Progenitor cell of endocrine pancreas (in vitro differentiated cells): ENCODE data around the gene HEXA. TPM values are rescaled to one million over a fixed set of nuclear protein-coding genes. Genes with fewer than 3 reads are reported as not detected.

Experiments used
- DNase-seq: peaks from one replicate; pipeline ENCODE4 v3.0.0; 2021; ENCODE audit warnings: low spot score; ENCODE audit not compliant: unreplicated experiment
- H3K27ac Mint-ChIP-seq: 2 replicates; pipeline ENCODE4 v1.8.0; 2021; ENCODE audit warnings: mild to moderate bottlenecking, moderate library complexity, mixed read lengths
- H3K27me3 Mint-ChIP-seq: 2 replicates; pipeline ENCODE4 v1.8.0; 2021; ENCODE audit warnings: mixed read lengths
- H3K36me3 Mint-ChIP-seq: 2 replicates; pipeline ENCODE4 v1.8.0; 2022; ENCODE audit warnings: mixed read lengths; ENCODE audit not compliant: insufficient read depth
- H3K4me1 Mint-ChIP-seq: 2 replicates; pipeline ENCODE4 v1.8.0; 2021; ENCODE audit warnings: low read depth, mixed read lengths
- H3K4me3 Mint-ChIP-seq: 2 replicates; pipeline ENCODE4 v1.8.0; 2021; ENCODE audit warnings: low read depth, mild to moderate bottlenecking, moderate library complexity, mixed read lengths
- H3K9me3 Mint-ChIP-seq: 2 replicates; pipeline ENCODE4 v1.8.0; 2021; ENCODE audit warnings: low read depth, mixed read lengths
- CTCF ChIP-seq: fragments of 200-600 bp; sonication (generic); IDR thresholded peaks from one replicate; pipeline ENCODE4 v1.5.0; 2021; ENCODE audit warnings: antibody characterized with exemption, mild to moderate bottlenecking; ENCODE audit not compliant: unreplicated experiment
- total RNA-seq: library from RNA; stranded (reverse); gene quantifications from 2 replicates; pipeline ENCODE4 v1.2.1, GENCODE V29; 2021

HEXA gene
- total RNA-seq, 1 donor from 2014 or later, result 67.4 TPM

GRCh38 chr15:72304596-72304995 lies 71.2 kb downstream of the HEXA start:
- no peak overlapping the region for H3K27ac Mint-ChIP-seq
- H3K27me3 Mint-ChIP-seq, result peaks cover 27% of the 10 kb centered on the region
- no peaks in the 10 kb centered on the region for H3K4me1 Mint-ChIP-seq
- H3K9me3 Mint-ChIP-seq, result no peaks in the 10 kb centered on the region
- DNase-seq, result no peak
- no peak for TF ChIP-seq CTCF
- no peak overlapping the region for H3K4me3 Mint-ChIP-seq
- H3K36me3 Mint-ChIP-seq, result no peaks in the 10 kb centered on the region

- Mint-ChIP-seq H3K4me1 (no peaks in the 10 kb centered on the region), H3K27ac (no peak overlapping the region), H3K36me3 (no peaks in the 10 kb centered on the region), H3K9me3 (no peaks in the 10 kb centered on the region), H3K27me3 (peaks cover 24% of the 10 kb centered on the region), H3K4me3 (no peak overlapping the region)
- no peak for DNase-seq
- TF ChIP-seq CTCF, result no peak
Measured at GRCh38 chr15:72302955-72303354, 72.9 kb downstream of the HEXA start.

Other genes starting within 250 kb of the HEXA start
- 4.0 and 5.0 TPM in 2 replicates for gene GRAMD2A, start 178.2 kb downstream of the HEXA start, total RNA-seq
- gene PKM, start 144.8 kb downstream of the HEXA start, total RNA-seq, result 511 and 525 TPM in 2 replicates
- 131 and 134 TPM in 2 replicates for gene PARP6, start 103.5 kb downstream of the HEXA start, total RNA-seq
- gene CELF6, start 55.9 kb downstream of the HEXA start, total RNA-seq, result 1.2 and 1.4 TPM in 2 replicates
- gene TMEM202, start 22.3 kb upstream of the HEXA start, total RNA-seq, result not detected in 2 replicates
- 171 and 202 TPM in 2 replicates for gene ARIH1, start 98.3 kb upstream of the HEXA start, total RNA-seq